Vagina (tissue), 2 donors: ENCODE measurements around the gene ICA1L.
"Not testable (repeated sequence)": the region's sequence is repeated elsewhere in the genome, so short reads cannot be mapped to it uniquely, and the experiment has no call there.

ENCODE experiments used
- CTCF ChIP-seq, 3 experiments: fragments of 450-650 bp in 2 of 3; fragments of 200-600 bp in 1 of 3; sonication (generic) in 1 of 3; IDR thresholded peaks; one replicate each; pipeline ENCODE4 v1.5.1; 2017 to 2019; ENCODE audit warnings: antibody characterized with exemption in 3 of 3, mild to moderate bottlenecking in 2 of 3, moderate library complexity in 2 of 3
- POLR2A ChIP-seq, 2 donors: fragments of 450-650 bp; IDR thresholded peaks; one replicate each; pipeline ENCODE4 v1.6.1; 2017; ENCODE audit warnings: antibody characterized with exemption in 2 of 2, mild to moderate bottlenecking in 2 of 2, moderate library complexity in 2 of 2
- POLR2AphosphoS5 ChIP-seq, 2 donors: sonication (generic); formaldehyde crosslinking; IDR thresholded peaks; one replicate each; pipeline ENCODE4 v1.9.0; 2017; ENCODE audit warnings: antibody characterized with exemption in 2 of 2, mild to moderate bottlenecking in 2 of 2, low read depth in 1 of 2; ENCODE audit not compliant: insufficient read depth in 1 of 2

GRCh38 chr2:202912342-202913201 lies 41.0 kb upstream of the ICA1L start:
- TF ChIP-seq CTCF, POLR2A (IDR thresholded peaks at IDR 0.05): not testable (repeated sequence)
- peak in 1 of 2 donors; percentile 49 for TF ChIP-seq POLR2AphosphoS5 (IDR thresholded peaks at IDR 0.05; ENCODE audit: insufficient read depth in 1 of 2, low read depth in 1 of 2)
